Calu3 (cell line): ENCODE measurements around the gene ACTBL2. TPM values are rescaled to one million over a fixed set of nuclear protein-coding genes. Genes with fewer than 3 reads are reported as not detected.

Experiments used
- BruUV-seq: library from RNA; stranded (reverse); fragments of 400-500 nt; replicated peaks from 2 replicates; lab custom pipeline; 2021; lab: Mats Ljungman, UMichigan
- CTCF ChIA-PET: fragments of 300-600 bp; sonication (Branson Sonifier 250); formaldehyde crosslinking; loops from one replicate; lab custom pipeline; 2022; ENCODE audit warnings: antibody characterized with exemption; lab: Charles Lee
- DNase-seq: peaks from one replicate; pipeline ENCODE4 v3.0.0; 2022
- H3K27ac Mint-ChIP-seq: one replicate; pipeline ENCODE4 v1.8.0; 2022; ENCODE audit warnings: mixed read lengths; ENCODE audit not compliant: unreplicated experiment
- H3K27me3 Mint-ChIP-seq: one replicate; pipeline ENCODE4 v1.8.0; 2022; ENCODE audit warnings: mixed read lengths; ENCODE audit not compliant: unreplicated experiment
- H3K36me3 Mint-ChIP-seq: one replicate; pipeline ENCODE4 v1.8.0; 2022; ENCODE audit warnings: mild to moderate bottlenecking, moderate library complexity, mixed read lengths; ENCODE audit not compliant: insufficient read depth, unreplicated experiment
- H3K4me1 Mint-ChIP-seq: one replicate; pipeline ENCODE4 v1.8.0; 2022; ENCODE audit warnings: mild to moderate bottlenecking, low read depth, mixed read lengths; ENCODE audit not compliant: unreplicated experiment
- H3K4me3 Mint-ChIP-seq: one replicate; pipeline ENCODE4 v1.8.0; 2022; ENCODE audit warnings: mild to moderate bottlenecking, low read depth, moderate library complexity, mixed read lengths; ENCODE audit not compliant: unreplicated experiment
- H3K9me3 Mint-ChIP-seq: one replicate; pipeline ENCODE4 v1.8.0; 2022; ENCODE audit warnings: low read depth, mixed read lengths; ENCODE audit not compliant: unreplicated experiment
- CTCF ChIP-seq: fragments of 200-600 bp; IDR thresholded peaks from one replicate; pipeline ENCODE4 v1.8.0; 2022; ENCODE audit warnings: antibody characterized with exemption; ENCODE audit not compliant: unreplicated experiment
- intact Hi-C: fragments of 100-400 bp; cut with micrococcal nuclease; formaldehyde crosslinking; loops from one replicate; pipeline ENCODE4 v1.10.0; 2022; ENCODE audit not compliant: unreplicated experiment
- total RNA-seq: library from RNA; stranded (reverse); gene quantifications from 2 replicates; pipeline ENCODE4 v1.2.3, GENCODE V29; 2022

Gene ACTBL2
- total RNA-seq, 1 experiment from 2014 or later = 0.45 TPM

- H3K9me3 Mint-ChIP-seq = peaks cover 3% of the 10 kb centered on the region
- no peaks in the 10 kb centered on the region for H3K36me3 Mint-ChIP-seq
- no peak for DNase-seq
- H3K27me3 Mint-ChIP-seq = no peaks in the 10 kb centered on the region
- BruUV-seq = no TSS peak
- intact Hi-C loops = no loop called here
- CTCF ChIA-PET = no interaction called here
- H3K4me3 Mint-ChIP-seq = no peak overlapping the region
- TF ChIP-seq CTCF = no peak
- peaks cover 29% of the 10 kb centered on the region for H3K4me1 Mint-ChIP-seq
- H3K27ac Mint-ChIP-seq = no peak overlapping the region
Measured at GRCh38 chr5:57446966-57447365, 35.6 kb downstream of the ACTBL2 start.

- BruUV-seq = no TSS peak
- Mint-ChIP-seq H3K27me3 (no peaks in the 10 kb centered on the region), H3K36me3 (no peaks in the 10 kb centered on the region), H3K9me3 (peaks cover 3% of the 10 kb centered on the region), H3K4me3 (no peak overlapping the region), H3K27ac (no peak overlapping the region), H3K4me1 (peaks cover 29% of the 10 kb centered on the region)
- intact Hi-C loops = no loop called here
- no peak for TF ChIP-seq CTCF
- no peak for DNase-seq
- CTCF ChIA-PET = no interaction called here
Measured at GRCh38 chr5:57445705-57446037, 36.9 kb downstream of the ACTBL2 start.

- peaks cover 29% of the 10 kb centered on the region for H3K4me1 Mint-ChIP-seq
- no peak for DNase-seq
- CTCF ChIA-PET = no interaction called here
- no TSS peak for BruUV-seq
- H3K9me3 Mint-ChIP-seq = peaks cover 3% of the 10 kb centered on the region
- H3K27me3 Mint-ChIP-seq = no peaks in the 10 kb centered on the region
- intact Hi-C loops = no loop called here
- no peak overlapping the region for H3K4me3 Mint-ChIP-seq
- peaks cover 2% of the 10 kb centered on the region for H3K36me3 Mint-ChIP-seq
- TF ChIP-seq CTCF = no peak
- H3K27ac Mint-ChIP-seq = no peak overlapping the region
Measured at GRCh38 chr5:57445006-57445704, 37.5 kb downstream of the ACTBL2 start.

GRCh38 chr5:57442080-57442839, 40.4 kb downstream of the ACTBL2 start:
- H3K9me3 Mint-ChIP-seq = no peaks in the 10 kb centered on the region
- peaks cover 6% of the 10 kb centered on the region for H3K36me3 Mint-ChIP-seq
- peak overlapping the region; percentile 11 for H3K27ac Mint-ChIP-seq
- H3K4me3 Mint-ChIP-seq = no peak overlapping the region
- no peak for DNase-seq
- TF ChIP-seq CTCF = no peak
- CTCF ChIA-PET = interaction anchor here (0.5 to 1.5 kb wide), 2 partner anchors 14 to 156 kb away, joined by 3 to 4 read pairs; no protein-coding TSS in a partner anchor
- peaks cover 45% of the 10 kb centered on the region for H3K4me1 Mint-ChIP-seq
- no peaks in the 10 kb centered on the region for H3K27me3 Mint-ChIP-seq
- no TSS peak for BruUV-seq
- intact Hi-C loops = no loop called here
